ENCODE data around the gene SLC6A17. TPM values are rescaled to one million over a fixed set of nuclear protein-coding genes. Genes with fewer than 3 reads are reported as not detected.
A peak's percentile ranks its signal among the peaks of the same experiment; 100 is the strongest.

The SLC6A17 gene
- total RNA-seq, 2 experiments from 2014 or later = not detected

DNA sequence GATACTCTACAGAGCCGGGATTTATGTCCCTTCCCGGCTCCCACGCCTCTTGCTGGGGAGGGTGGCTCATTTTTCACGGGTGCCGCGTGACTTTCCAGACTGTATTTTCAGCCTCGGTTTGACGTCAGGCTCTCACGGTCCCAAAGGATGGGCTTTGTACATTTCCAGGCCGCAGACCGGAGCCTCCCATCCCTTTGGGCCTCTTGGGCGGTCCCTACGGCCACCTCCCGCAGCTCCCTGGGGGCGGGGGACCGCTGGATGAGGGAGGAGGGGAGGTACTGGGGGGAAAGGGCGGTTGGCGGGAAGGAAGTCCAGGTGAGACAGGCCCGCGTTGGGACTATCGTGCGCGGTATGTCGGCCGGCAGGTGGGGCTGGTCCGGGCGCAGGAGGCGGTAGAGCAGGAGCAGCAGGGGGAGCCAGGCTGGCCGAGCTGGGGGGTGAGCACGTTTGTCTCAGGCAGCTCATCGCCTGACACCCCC, 20.1 kb upstream of the SLC6A17 start:
- Mint-ChIP-seq H3K27me3 (peaks cover 72% of the 10 kb centered on the region), H3K27ac (no peak overlapping the region), H3K36me3 (ENCODE audit: low read depth) (no peaks in the 10 kb centered on the region), H3K4me3 (no peak overlapping the region), H3K4me1 (ENCODE audit: low read depth) (no peaks in the 10 kb centered on the region), H3K9me3 (peaks cover 3% of the 10 kb centered on the region)
- H3K4me3 ChIP-seq (ENCODE audit: low read length) = no peak overlapping the region
- DNase-seq (peak in 1 of 14 experiments; percentile 8), ATAC-seq (ENCODE audit: poor library complexity) (no peak)
- CTCF ChIA-PET = no interaction called here
- intact Hi-C loops (cut with DNase I, micrococcal nuclease) = no loop called here
- H3K9me3 ChIP-seq (ENCODE audit: control insufficient read depth in 1 of 2, insufficient read depth in 1 of 2, low read length in 2 of 2) = peaks cover 0 to 14% of the 10 kb centered on the region in 2 experiments
- H3K36me3 ChIP-seq (ENCODE audit: insufficient read depth, low read length) = no peaks in the 10 kb centered on the region
- H3K4me1 ChIP-seq (ENCODE audit: insufficient read depth, low read length) = peaks cover 7% of the 10 kb centered on the region
- TF ChIP-seq, protein P1, sequence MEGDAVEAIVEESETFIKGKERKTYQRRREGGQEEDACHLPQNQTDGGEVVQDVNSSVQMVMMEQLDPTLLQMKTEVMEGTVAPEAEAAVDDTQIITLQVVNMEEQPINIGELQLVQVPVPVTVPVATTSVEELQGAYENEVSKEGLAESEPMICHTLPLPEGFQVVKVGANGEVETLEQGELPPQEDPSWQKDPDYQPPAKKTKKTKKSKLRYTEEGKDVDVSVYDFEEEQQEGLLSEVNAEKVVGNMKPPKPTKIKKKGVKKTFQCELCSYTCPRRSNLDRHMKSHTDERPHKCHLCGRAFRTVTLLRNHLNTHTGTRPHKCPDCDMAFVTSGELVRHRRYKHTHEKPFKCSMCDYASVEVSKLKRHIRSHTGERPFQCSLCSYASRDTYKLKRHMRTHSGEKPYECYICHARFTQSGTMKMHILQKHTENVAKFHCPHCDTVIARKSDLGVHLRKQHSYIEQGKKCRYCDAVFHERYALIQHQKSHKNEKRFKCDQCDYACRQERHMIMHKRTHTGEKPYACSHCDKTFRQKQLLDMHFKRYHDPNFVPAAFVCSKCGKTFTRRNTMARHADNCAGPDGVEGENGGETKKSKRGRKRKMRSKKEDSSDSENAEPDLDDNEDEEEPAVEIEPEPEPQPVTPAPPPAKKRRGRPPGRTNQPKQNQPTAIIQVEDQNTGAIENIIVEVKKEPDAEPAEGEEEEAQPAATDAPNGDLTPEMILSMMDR (IDR thresholded peaks at IDR 0.05) = no peak
- no peak overlapping the region for H3K27ac ChIP-seq (ENCODE audit: low read depth in 1 of 2, low read length in 2 of 2)
- H3K27me3 ChIP-seq (ENCODE audit: control insufficient read depth in 1 of 2, insufficient read depth in 2 of 2, low read length in 2 of 2) = peaks cover 32 to 43% of the 10 kb centered on the region in 2 experiments
- POLR2A ChIA-PET = no interaction called here

DNA sequence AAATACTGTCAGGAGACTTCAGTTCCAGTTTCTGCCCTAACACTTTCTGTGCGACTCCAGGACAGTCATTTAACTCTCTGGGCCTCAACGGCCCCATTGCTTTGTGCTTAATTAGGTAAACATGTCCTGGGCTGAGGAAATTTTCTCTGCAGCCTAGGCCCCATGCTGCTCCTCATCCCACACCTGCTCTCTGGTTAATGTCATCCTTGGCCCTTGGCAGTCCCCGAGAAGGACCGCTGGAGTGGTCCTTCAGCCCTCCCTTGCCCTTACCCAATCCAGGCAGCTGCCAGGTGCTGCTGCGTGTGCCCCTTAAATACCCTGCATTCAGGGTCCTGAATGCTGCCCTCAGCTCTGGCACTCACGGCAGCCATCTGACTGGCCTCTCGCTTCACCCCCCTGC, 19.3 kb upstream of the SLC6A17 start:
- H3K4me3 ChIP-seq (ENCODE audit: low read length) = no peak overlapping the region
- no peak for DNase-seq
- H3K27ac Mint-ChIP-seq = no peak overlapping the region
- TF ChIP-seq, protein P1 (IDR thresholded peaks at IDR 0.05) = no peak
- H3K36me3 ChIP-seq (ENCODE audit: insufficient read depth, low read length) = no peaks in the 10 kb centered on the region
- ATAC-seq (ENCODE audit: poor library complexity) = no peak
- peaks cover 7% of the 10 kb centered on the region for H3K4me1 ChIP-seq (ENCODE audit: insufficient read depth, low read length)
- POLR2A ChIA-PET = no interaction called here
- CTCF ChIA-PET = no interaction called here
- H3K36me3 Mint-ChIP-seq (ENCODE audit: low read depth) = no peaks in the 10 kb centered on the region
- H3K27me3 Mint-ChIP-seq = peaks cover 76% of the 10 kb centered on the region
- no peak overlapping the region for H3K4me3 Mint-ChIP-seq
- H3K4me1 Mint-ChIP-seq (ENCODE audit: low read depth) = no peaks in the 10 kb centered on the region
- no peak overlapping the region for H3K27ac ChIP-seq (ENCODE audit: low read depth in 1 of 2, low read length in 2 of 2)
- H3K9me3 ChIP-seq (ENCODE audit: control insufficient read depth in 1 of 2, insufficient read depth in 1 of 2, low read length in 2 of 2) = peaks cover 0 to 14% of the 10 kb centered on the region in 2 experiments
- H3K9me3 Mint-ChIP-seq = peaks cover under 1% of the 10 kb centered on the region
- intact Hi-C loops (cut with DNase I, micrococcal nuclease) = no loop called here
- H3K27me3 ChIP-seq (ENCODE audit: control insufficient read depth in 1 of 2, insufficient read depth in 2 of 2, low read length in 2 of 2) = peaks cover 32 to 43% of the 10 kb centered on the region in 2 experiments

DNA sequence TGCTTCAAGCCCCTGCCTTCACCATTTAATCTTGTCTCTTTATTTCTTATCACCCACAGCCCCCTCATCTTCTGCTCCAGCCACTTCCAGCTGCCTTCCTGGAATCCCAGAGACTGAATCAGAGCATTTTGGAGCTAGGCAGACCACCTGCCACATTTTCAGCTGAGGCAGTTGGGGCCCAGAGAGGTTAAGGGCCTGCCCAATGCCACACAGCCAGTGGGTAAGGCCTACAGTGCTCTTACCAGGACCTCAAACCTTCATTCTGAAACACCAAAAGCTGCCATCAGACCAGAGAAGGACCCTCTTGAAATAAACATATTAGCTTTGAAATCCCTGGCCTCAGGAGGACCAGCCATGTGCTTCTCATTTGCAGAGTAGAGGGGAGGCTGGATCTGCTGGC, 17.6 kb upstream of the SLC6A17 start:
- ChIA-PET POLR2A (no interaction called here), CTCF (interaction anchor here (0.5 to 1.1 kb wide), 3 partner anchors 9 to 1165 kb away, joined by 3 read pairs; no protein-coding TSS in a partner anchor)
- no peaks in the 10 kb centered on the region for H3K36me3 Mint-ChIP-seq (ENCODE audit: low read depth)
- H3K4me3 Mint-ChIP-seq = no peak overlapping the region
- ATAC-seq (ENCODE audit: poor library complexity) = no peak
- intact Hi-C loops (cut with DNase I, micrococcal nuclease) = no loop called here
- H3K4me1 Mint-ChIP-seq (ENCODE audit: low read depth) = peaks cover 11% of the 10 kb centered on the region
- Histone ChIP-seq H3K27ac (ENCODE audit: low read depth in 1 of 2, low read length in 2 of 2) (no peak overlapping the region), H3K27me3 (ENCODE audit: control insufficient read depth in 1 of 2, insufficient read depth in 2 of 2, low read length in 2 of 2) (peaks cover 37 to 43% of the 10 kb centered on the region in 2 experiments), H3K36me3 (ENCODE audit: insufficient read depth, low read length) (no peaks in the 10 kb centered on the region), H3K9me3 (ENCODE audit: control insufficient read depth in 1 of 2, insufficient read depth in 1 of 2, low read length in 2 of 2) (peaks cover 0 to 5% of the 10 kb centered on the region in 2 experiments), H3K4me1 (ENCODE audit: insufficient read depth, low read length) (peaks cover 14% of the 10 kb centered on the region), H3K4me3 (ENCODE audit: low read length) (no peak overlapping the region)
- no peaks in the 10 kb centered on the region for H3K9me3 Mint-ChIP-seq
- TF ChIP-seq, protein P1 (IDR thresholded peaks at IDR 0.05) = no peak
- peaks cover 80% of the 10 kb centered on the region for H3K27me3 Mint-ChIP-seq
- no peak overlapping the region for H3K27ac Mint-ChIP-seq
- DNase-seq = no peak
